B cell (primary cell): ENCODE measurements around the gene RFXAP. TPM values are rescaled to one million over a fixed set of nuclear protein-coding genes. Genes with fewer than 3 reads are reported as not detected.

ENCODE experiments used
- ATAC-seq: fragments of 200-7000 bp; cut with Tn5 transposase; one replicate; pipeline ENCODE4 v1.10.0; 2021; ENCODE audit warnings: low read depth, mild to moderate bottlenecking, moderate number of reproducible peaks, moderate library complexity
- CTCF ChIA-PET: fragments of 350-600 bp; sonication (Branson Sonifier 250); formaldehyde crosslinking; loops from one replicate; lab custom pipeline; 2021; ENCODE audit warnings: antibody characterized with exemption, inconsistent platforms; lab: Charles Lee
- POLR2A ChIA-PET: fragments of 350-600 bp; sonication (Branson Sonifier 250); formaldehyde crosslinking; loops from one replicate; lab custom pipeline; 2021; ENCODE audit warnings: antibody characterized with exemption; lab: Charles Lee
- DNase-seq: peaks from one replicate; pipeline ENCODE4 v3.0.0; 2013
- H2AFZ ChIP-seq: 2 replicates; pipeline ENCODE4 v1.6.1; 2012; ENCODE audit warnings: mild to moderate bottlenecking, low read depth, low read length; ENCODE audit not compliant: insufficient read depth, poor library complexity, severe bottlenecking
- H3K27ac ChIP-seq, 2 donors: 1 replicate in 1 of 2; 2 replicates in 1 of 2; pipeline ENCODE4 v1.5.1; 2012 to 2013; ENCODE audit warnings: low read length in 2 of 2, mild to moderate bottlenecking in 2 of 2, moderate library complexity in 1 of 2
- H3K27me3 ChIP-seq, 4 experiments: fragments of 200-600 bp in 1 of 4; sonication (generic) in 1 of 4; replicated peaks in 1 of 4; 1 replicate in 2 of 4; 2 replicates in 2 of 4; pipeline versions ENCODE4 v1.6.1 to v1.7.0; 2013 to 2016; ENCODE audit warnings: low read length in 3 of 4, mild to moderate bottlenecking in 2 of 4, mixed read lengths in 1 of 4, moderate library complexity in 1 of 4; ENCODE audit not compliant: insufficient read depth in 4 of 4, control insufficient read depth in 3 of 4; ENCODE audit errors: control extremely low read depth in 1 of 4
- H3K36me3 ChIP-seq, 2 experiments: replicated peaks in 1 of 2; 1 replicate in 1 of 2; 2 replicates in 1 of 2; pipeline versions ENCODE4 v1.6.1 to v1.7.1; 2013; ENCODE audit warnings: low read length in 1 of 2; ENCODE audit not compliant: insufficient read depth in 2 of 2, control insufficient read depth in 1 of 2; ENCODE audit errors: control extremely low read depth in 1 of 2, extremely low read depth in 1 of 2
- H3K4me1 ChIP-seq, 2 donors: fragments of 200-600 bp in 1 of 2; sonication (generic) in 1 of 2; 1 replicate in 1 of 2; 2 replicates in 1 of 2; pipeline versions ENCODE4 v1.5.1 to v1.6.1; 2013 to 2017; ENCODE audit warnings: low read length in 2 of 2; ENCODE audit not compliant: control insufficient read depth in 2 of 2, insufficient read depth in 2 of 2
- H3K4me2 ChIP-seq: replicated peaks from 2 replicates; pipeline ENCODE3; 2012; ENCODE audit warnings: mild to moderate bottlenecking, low read depth, low read length; ENCODE audit not compliant: poor library complexity, severe bottlenecking
- H3K4me3 ChIP-seq, 5 experiments: fragments of 200-600 bp in 1 of 5; sonication (generic) in 1 of 5; 1 replicate in 3 of 5; 2 replicates in 2 of 5; pipeline versions ENCODE4 v1.5.1 to v1.7.0; 2011 to 2016; ENCODE audit warnings: low read length in 4 of 5, mild to moderate bottlenecking in 4 of 5, low read depth in 2 of 5, control low read depth in 1 of 5, moderate library complexity in 1 of 5; ENCODE audit not compliant: insufficient read depth in 1 of 5; ENCODE audit errors: control extremely low read depth in 1 of 5, extremely low read depth in 1 of 5
- H3K79me2 ChIP-seq: fragments of 200-600 bp; sonication (generic); one replicate; pipeline ENCODE4 v1.6.0; 2016; ENCODE audit warnings: low read length; ENCODE audit not compliant: control insufficient read depth, insufficient read depth
- H3K9ac ChIP-seq: fragments of 200-600 bp; sonication (generic); 2 replicates; pipeline ENCODE4 v1.6.1; 2017; ENCODE audit warnings: mild to moderate bottlenecking, low read length, moderate library complexity
- H3K9me3 ChIP-seq, 3 donors: one replicate each; pipeline versions ENCODE4 v1.6.1 to v1.7.1; 2013; ENCODE audit warnings: low read length in 2 of 3; ENCODE audit not compliant: control insufficient read depth in 2 of 3, insufficient read depth in 1 of 3; ENCODE audit errors: control extremely low read depth in 1 of 3
- H4K20me1 ChIP-seq: 2 replicates; pipeline ENCODE4 v1.6.0; 2012; ENCODE audit warnings: mild to moderate bottlenecking, low read length; ENCODE audit not compliant: insufficient read depth, control insufficient read depth, poor library complexity, severe bottlenecking
- H3K27ac Mint-ChIP-seq: one replicate; pipeline ENCODE4 v1.8.0; 2021; ENCODE audit warnings: mixed read lengths
- H3K27me3 Mint-ChIP-seq: one replicate; pipeline ENCODE4 v1.8.0; 2021; ENCODE audit warnings: mixed read lengths
- H3K4me1 Mint-ChIP-seq: one replicate; pipeline ENCODE4 v1.8.0; 2021; ENCODE audit warnings: mixed read lengths
- H3K4me3 Mint-ChIP-seq: one replicate; pipeline ENCODE4 v1.8.0; 2021; ENCODE audit warnings: mixed read lengths
- H3K9me3 Mint-ChIP-seq: one replicate; pipeline ENCODE4 v1.8.0; 2022; ENCODE audit warnings: mixed read lengths; ENCODE audit not compliant: insufficient read depth
- EZH2 ChIP-seq: IDR thresholded peaks from 2 replicates; pipeline ENCODE4 v1.6.1; 2012; ENCODE audit warnings: borderline replicate concordance, low read depth, mild to moderate bottlenecking, moderate library complexity, low read length; ENCODE audit not compliant: insufficient read depth, poor library complexity, severe bottlenecking
- WGBS: methylation state at CpG from one replicate; pipeline ENCODE4 v1.1.5; 2013; ENCODE audit warnings: missing lambda C conversion rate; ENCODE audit not compliant: insufficient coverage; 5-methylcytosine and 5-hydroxymethylcytosine counted together
- intact Hi-C: fragments of 100-400 bp; cut with micrococcal nuclease; formaldehyde crosslinking; loops from one replicate; pipeline ENCODE4 v1.10.0; 2022
- polyA plus RNA-seq: library from polyadenylated mRNA; depleted of rRNA; stranded (reverse); fragments of >200 nt; gene quantifications from 2 replicates; pipeline ENCODE4 v1.2.3, GENCODE V29; 2012
- total RNA-seq, 2 donors: library from RNA; stranded (reverse); fragments of 120-200 nt in 1 of 2; gene quantifications; 1 replicate in 1 of 2; 2 replicates in 1 of 2; pipeline versions ENCODE4 v1.2.3 to v1.2.4, GENCODE V29; 2013 to 2022
- TF ChIP-seq, protein P1 (sequence below): fragments of 200-600 bp; IDR thresholded peaks from one replicate; pipeline ENCODE4 v1.8.0; 2022; ENCODE audit warnings: antibody characterized with exemption, mild to moderate bottlenecking

Gene RFXAP
- total and polyA plus RNA-seq, 2 donors (not counting 1 experiment from before 2014, with no cell fraction given): 6.6 to 13.5 TPM

DNA sequence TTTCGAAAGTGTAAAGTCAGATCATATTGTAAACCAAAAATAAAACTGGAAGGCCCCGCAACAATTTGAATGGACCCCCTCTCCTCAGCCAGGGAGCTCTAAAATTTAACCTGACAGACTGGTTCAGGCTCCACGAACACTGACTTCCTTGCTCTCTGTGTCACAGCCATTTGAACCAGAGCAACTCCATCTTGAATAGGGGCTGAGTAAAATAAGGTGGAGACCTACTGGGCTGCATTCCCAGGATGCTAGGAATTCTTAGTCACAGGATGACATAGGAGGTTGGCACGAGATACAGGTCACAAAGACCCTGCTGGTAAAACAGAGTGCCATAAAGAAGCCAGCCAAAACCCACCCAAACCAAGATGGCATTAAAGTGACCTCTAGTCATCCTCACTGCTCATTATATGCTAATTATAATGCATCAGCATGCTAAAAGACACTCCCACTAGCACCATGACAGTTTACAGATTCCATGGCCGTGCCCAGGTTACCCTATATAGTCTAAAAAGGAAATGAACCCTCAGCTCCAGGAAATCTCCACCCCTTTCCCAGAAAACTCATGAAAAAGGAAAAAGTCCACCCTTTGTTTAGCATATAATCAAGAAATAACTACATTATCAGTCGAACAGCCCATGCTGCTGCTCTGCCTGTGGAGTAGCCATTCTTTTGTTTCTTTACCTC, 43.1 kb downstream of the RFXAP start:
- Mint-ChIP-seq H3K27me3 (peaks cover 35% of the 10 kb centered on the region), H3K4me3 (no peak overlapping the region), H3K9me3 (no peaks in the 10 kb centered on the region), H3K4me1 (no peaks in the 10 kb centered on the region), H3K27ac (no peak overlapping the region)
- intact Hi-C loops: no loop called here
- no peak overlapping the region for H3K4me3 ChIP-seq
- no peaks in the 10 kb centered on the region for H3K9me3 ChIP-seq
- POLR2A ChIA-PET: no interaction called here
- CTCF ChIA-PET: no interaction called here
- H2AFZ ChIP-seq: no peak overlapping the region
- H3K4me2 ChIP-seq: no peak overlapping the region
- peaks cover 0 to 10% (median 2%) of the 10 kb centered on the region in 4 experiments for H3K27me3 ChIP-seq
- no peaks in the 10 kb centered on the region for H3K36me3 ChIP-seq
- no peak for DNase-seq
- no peak for TF ChIP-seq EZH2
- TF ChIP-seq, protein P1, sequence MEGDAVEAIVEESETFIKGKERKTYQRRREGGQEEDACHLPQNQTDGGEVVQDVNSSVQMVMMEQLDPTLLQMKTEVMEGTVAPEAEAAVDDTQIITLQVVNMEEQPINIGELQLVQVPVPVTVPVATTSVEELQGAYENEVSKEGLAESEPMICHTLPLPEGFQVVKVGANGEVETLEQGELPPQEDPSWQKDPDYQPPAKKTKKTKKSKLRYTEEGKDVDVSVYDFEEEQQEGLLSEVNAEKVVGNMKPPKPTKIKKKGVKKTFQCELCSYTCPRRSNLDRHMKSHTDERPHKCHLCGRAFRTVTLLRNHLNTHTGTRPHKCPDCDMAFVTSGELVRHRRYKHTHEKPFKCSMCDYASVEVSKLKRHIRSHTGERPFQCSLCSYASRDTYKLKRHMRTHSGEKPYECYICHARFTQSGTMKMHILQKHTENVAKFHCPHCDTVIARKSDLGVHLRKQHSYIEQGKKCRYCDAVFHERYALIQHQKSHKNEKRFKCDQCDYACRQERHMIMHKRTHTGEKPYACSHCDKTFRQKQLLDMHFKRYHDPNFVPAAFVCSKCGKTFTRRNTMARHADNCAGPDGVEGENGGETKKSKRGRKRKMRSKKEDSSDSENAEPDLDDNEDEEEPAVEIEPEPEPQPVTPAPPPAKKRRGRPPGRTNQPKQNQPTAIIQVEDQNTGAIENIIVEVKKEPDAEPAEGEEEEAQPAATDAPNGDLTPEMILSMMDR: no peak
- H3K27ac ChIP-seq: no peak overlapping the region
- 73% methylated on average over 2 of the region's 6 CpGs for WGBS
- ATAC-seq: no peak
- H3K9ac ChIP-seq: no peak overlapping the region
- no peaks in the 10 kb centered on the region for H3K4me1 ChIP-seq
- H3K79me2 ChIP-seq: no peaks in the 10 kb centered on the region
- no peaks in the 10 kb centered on the region for H4K20me1 ChIP-seq

DNA sequence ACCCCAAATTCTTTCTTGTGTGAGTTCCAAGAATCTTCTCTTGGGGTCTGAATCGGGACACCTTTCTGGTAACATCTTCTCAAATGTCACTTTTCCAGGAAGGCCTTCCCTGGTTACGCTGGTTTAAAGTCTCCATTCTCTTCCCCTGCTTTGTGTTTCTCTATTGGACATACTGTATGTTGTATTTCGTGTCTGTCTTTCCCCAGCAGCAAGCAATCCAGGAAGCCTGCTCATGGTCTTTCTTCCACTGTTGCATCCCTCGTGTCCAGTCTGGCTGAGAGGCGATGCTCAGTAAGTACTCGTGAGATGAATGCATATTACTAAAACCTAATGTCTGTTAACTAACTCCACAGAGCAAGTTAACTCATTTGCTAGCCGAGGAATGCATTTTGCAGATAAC, 43.7 kb downstream of the RFXAP start:
- H3K4me1 Mint-ChIP-seq: no peaks in the 10 kb centered on the region
- H3K4me3 Mint-ChIP-seq: no peak overlapping the region
- Histone ChIP-seq H3K27me3 (peaks cover 0 to 16% (median 4%) of the 10 kb centered on the region in 4 experiments), H2AFZ (no peak overlapping the region), H3K79me2 (no peaks in the 10 kb centered on the region), H3K36me3 (no peaks in the 10 kb centered on the region), H4K20me1 (no peaks in the 10 kb centered on the region), H3K4me2 (no peak overlapping the region), H3K4me3 (no peak overlapping the region), H3K9ac (no peak overlapping the region), H3K4me1 (no peaks in the 10 kb centered on the region), H3K9me3 (no peaks in the 10 kb centered on the region), H3K27ac (no peak overlapping the region)
- ChIA-PET CTCF (no interaction called here), POLR2A (no interaction called here)
- intact Hi-C loops: no loop called here
- WGBS: 96% methylated on average over 5 of the region's 7 CpGs
- no peak for TF ChIP-seq EZH2
- TF ChIP-seq, protein P1: no peak
- no peak overlapping the region for H3K27ac Mint-ChIP-seq
- ATAC-seq: no peak
- DNase-seq: no peak
- H3K9me3 Mint-ChIP-seq: no peaks in the 10 kb centered on the region
- peaks cover 37% of the 10 kb centered on the region for H3K27me3 Mint-ChIP-seq
